ENCODE measurements around the gene ADSL.
"Not testable (repeated sequence)": the region's sequence is repeated elsewhere in the genome, so short reads cannot be mapped to it uniquely, and the experiment has no call there.

The ADSL gene

DNA sequence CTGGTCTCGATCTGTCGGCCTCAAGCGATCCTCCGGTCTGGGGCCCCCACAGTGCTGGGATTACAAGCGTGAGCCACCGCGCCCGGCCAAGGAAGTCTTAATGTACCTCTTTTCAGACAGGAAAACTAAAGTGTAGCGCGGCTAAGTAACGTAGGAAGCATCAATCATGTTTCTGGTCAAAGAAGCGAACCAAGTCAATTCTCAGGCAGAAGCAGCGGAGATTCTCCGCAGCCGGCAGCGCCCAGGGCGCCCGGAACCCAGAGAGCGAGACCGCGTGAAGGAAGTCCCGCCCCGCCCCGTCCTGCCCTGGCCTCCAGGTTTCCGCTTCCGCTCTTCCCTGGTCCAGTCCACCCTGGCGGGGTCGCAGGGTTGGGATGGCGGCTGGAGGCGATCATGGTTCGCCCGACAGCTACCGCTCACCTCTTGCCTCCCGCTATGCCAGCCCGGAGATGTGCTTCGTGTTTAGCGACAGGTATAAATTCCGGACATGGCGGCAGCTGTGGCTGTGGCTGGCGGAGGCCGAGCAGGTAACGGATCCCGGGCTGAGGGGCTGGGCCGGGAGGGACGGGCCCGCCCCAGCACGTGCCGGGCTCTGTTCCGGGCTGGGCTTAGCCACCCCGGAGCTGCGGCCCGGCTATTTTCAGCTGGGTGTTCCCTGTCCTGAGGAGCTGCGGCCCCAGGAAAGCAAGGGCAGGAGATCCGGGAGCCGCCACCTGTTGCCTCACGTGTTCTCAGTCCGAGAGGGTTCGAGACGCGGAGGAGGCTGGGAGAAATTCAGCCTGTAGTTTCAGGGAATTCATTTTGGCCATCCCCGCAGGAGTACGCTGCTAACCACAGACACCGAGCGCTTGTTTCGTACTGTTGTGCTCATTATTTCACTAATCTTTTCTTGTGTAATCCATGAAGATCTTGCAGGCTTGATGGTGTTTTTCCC is at the start of gene ADSL:
Gene ADSL (plus strand): TSS at position 316 of the 934 bp plus-strand sequence. CDS start 59 bp downstream, at position 375.
- DNase-seq (ENCODE audit: low spot score): peak; percentile 76

DNA sequence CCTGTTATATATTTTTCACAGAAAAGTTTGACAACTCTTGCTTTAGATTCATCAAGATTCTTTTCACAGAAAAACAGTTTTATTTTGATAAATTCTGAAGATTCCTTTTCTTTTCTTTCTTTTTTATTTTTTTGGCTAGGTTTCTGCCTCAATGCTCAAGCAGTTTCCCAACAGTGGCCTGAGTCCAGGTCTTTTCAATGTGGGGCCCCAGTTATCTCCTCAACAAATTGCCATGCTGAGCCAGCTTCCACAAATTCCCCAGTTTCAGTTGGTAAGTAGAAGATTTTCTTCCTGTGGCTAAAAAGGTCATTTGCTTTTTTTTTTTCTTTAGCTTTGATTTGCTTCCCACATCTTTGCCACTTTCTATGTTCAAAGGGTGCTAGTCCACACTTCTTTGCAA is 46.0 kb upstream of the ADSL start:
- no peak for DNase-seq (ENCODE audit: low spot score)

GRCh38 chr22:40300884-40301672 is 45.2 kb upstream of the ADSL start:
- no peak for DNase-seq (ENCODE audit: low spot score)

DNA sequence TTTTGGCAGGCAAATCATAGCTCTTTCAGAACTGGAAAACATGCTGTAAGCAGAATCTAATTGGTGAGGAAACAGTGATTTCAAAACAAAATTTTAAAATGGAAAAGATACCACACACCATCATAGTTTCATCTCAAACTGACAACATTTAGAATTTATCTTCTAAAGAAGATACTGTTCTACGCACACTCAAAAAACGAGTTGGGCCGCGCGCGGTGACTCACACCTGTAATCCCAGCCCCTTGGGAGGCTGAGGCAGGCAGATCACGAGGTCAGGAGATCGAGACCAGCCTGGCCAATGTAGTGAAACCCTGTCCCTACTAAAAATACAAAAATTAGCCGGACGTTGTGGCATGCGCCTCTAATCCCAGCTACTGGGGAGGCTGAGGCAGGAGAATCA is 44.2 kb upstream of the ADSL start:
- no peak for DNase-seq (ENCODE audit: low spot score)

- no peak for DNase-seq (ENCODE audit: low spot score)
Measured at GRCh38 chr22:40305625-40306024, 40.7 kb upstream of the ADSL start.

DNA sequence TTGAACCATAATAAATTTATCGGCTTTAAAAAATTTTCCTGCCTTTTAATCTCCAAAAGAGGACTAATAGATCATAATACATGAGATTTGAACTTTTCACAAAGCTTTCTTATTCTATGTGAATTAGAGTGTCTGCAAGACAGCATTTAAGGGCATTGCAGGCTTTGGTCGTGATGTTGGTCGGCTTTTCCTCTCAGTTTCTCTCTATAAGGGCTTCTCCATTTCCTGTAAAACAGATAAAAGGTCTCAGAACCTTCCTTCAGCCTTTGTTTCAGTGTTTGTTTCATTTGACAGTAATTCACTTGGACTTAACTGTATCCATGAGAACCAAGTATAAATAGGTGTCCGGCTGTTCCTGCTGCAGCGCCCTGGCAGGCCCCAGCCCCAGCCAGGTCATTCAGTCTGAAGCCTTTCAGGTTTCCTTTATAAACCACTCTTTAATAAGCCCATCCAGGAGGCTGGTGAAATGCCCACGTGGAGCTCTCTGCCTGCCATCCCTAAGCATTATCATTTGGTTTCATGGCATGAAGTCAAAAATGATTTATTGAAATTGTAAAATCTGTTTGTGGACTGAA is 37.2 kb upstream of the ADSL start:
- DNase-seq (ENCODE audit: low spot score): no peak

GRCh38 chr22:40309631-40310030 is 36.7 kb upstream of the ADSL start:
- DNase-seq (ENCODE audit: low spot score): no peak

GRCh38 chr22:40310081-40310767 is 36.1 kb upstream of the ADSL start:
- DNase-seq (ENCODE audit: low spot score): no peak

GRCh38 chr22:40310768-40311120 is 35.6 kb upstream of the ADSL start:
- DNase-seq (ENCODE audit: low spot score): no peak

DNA sequence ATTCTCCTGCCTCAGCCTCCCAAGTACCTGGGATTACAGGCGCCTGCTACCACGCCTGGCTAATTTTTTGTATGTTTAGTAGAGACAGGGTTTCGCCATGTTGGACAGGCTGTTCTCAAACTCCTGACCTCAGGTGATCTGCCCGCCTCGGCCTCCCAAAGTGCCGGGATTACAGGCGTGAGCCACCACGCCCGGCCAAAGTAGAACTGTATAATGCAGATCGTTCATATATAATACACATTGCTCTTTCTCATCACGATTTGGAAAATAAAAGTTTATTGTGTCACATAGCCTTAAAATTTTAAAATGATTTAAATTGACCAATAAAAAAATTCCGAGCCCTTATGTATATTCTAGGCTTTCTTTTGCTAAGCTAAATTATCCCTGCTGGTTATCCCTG is 34.7 kb upstream of the ADSL start:
- not testable (repeated sequence) for DNase-seq (ENCODE audit: low spot score)

DNA sequence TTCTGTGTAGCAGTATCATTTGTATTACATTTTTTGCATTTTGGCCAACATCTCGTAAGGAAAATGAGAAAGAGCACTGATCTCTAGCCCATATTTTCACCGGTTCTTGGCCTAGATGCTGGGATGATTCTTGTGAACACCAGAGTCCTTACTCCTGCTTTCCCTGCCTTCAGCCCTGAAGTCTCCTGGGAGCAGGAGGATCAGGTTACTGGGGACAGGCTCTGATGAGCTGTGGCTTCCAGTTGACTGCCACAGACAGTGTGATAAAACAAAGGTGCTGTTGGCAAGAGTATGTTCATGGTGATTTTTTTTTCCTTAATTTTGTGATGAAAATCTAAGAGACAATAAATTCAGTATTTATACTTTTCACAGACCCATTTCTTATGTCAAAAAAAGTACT is 34.2 kb upstream of the ADSL start:
- no peak for DNase-seq (ENCODE audit: low spot score)

- no peak for DNase-seq (ENCODE audit: low spot score)
Measured at GRCh38 chr22:40313007-40313406, 33.3 kb upstream of the ADSL start.

DNA sequence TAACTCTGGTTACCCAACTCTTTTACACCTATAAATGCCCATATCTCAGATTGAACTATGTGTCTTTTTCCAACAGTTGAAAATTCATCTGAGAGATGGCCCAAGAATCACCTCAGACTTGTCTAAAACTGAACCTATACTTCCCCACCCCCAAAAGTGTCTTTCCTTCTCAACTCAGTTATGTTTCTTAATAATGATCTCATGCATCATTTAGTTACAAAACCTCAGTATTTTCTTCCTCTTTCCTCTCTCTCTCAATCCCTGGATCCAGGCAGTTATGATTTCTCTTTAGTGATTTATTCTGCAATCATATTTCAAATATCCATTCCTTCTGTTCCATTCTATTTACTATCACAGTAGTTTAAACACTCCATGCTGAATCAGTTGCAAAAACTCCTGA is 32.3 kb upstream of the ADSL start:
- DNase-seq (ENCODE audit: low spot score): no peak

DNA sequence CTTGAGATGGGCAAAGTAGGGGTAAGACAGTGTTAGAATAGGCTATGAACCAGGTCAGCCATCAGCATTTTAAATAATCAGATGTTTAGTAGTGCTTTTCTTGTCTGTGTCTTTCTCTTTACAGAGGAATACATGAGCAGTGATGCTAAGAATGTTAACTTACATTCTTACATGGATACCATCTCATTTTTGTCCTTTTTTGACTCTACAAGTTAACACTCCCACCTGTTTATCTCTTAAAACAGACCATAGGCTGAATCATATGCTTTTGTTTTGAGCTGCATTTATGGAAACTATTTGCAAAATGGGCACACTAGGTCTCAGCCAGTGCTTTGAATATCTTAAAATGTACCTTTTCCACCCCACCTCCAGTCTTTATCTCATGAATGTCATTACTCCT is 25.6 kb upstream of the ADSL start:
- no peak for DNase-seq (ENCODE audit: low spot score)

DNA sequence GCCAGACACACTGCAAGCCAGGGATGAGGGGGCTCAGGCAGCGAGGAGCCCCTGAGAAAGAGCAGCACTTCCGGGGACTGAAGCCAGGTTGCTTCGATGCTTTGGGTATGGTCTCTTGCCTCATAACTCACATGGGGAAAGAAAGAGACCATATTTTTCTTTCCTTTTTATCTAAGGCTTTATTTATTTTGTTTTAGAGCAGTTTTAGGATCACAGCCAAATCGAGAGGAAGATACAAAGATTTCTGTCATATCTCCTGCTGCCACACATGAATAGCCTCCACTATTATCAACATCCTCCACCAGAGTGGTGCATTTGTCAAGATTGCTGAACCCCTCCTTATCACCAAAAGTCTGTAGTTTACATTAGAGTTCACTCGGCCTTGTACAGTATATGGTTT is 24.3 kb upstream of the ADSL start:
- peak; percentile 62 for DNase-seq (ENCODE audit: low spot score)

DNA sequence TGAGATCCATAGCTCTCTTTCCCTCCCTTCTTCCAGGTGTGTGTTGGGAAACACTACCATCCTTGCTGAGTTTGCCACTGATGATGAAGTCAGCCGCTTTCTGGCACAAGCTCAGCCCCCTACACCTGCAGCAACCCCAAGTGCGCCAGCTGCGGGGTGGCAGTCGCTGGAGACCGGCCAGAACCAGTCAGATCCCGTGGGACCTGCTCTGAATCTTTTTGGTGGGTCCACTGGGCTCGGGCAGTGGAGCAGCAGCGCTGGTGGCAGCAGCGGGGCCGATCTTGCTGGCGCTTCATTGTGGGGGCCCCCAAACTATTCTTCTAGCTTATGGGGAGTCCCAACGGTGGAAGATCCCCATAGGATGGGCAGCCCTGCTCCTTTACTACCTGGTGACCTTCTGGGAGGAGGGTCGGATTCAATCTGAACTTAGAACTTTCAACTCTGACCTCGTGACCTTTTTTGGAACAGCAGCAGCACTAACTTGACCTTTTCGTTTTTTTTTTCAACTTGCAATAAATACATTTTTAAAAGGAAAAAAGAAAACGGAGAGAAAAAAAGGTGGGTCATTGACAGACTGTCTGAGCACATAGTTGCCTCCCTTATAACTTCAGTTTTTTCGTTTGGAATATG is 23.4 kb upstream of the ADSL start:
- DNase-seq (ENCODE audit: low spot score): no peak

DNA sequence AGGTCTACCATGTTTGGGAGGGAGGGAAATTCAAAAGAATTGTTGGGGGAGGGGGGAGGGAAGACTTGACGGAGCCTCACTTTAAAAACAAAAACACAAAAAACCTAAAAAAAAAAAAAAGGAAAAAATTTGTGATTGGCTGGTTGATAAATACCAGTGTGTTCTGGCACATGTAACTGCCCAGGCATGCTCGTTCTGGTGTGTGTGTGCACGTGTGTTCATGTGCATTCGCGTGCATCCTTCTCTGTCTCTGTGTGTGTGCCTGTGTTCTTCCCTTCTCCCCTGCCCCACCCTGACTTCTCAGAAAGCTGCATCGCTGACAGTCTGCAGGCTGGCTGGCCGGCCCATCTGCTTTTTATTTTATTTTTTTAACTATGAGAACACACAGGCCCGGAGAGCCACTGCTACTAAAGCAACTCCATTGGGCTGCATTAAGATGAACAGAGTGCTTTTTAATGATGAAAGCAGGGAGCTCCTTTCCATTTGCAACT is 22.6 kb upstream of the ADSL start:
- no peak for DNase-seq (ENCODE audit: low spot score)

DNA sequence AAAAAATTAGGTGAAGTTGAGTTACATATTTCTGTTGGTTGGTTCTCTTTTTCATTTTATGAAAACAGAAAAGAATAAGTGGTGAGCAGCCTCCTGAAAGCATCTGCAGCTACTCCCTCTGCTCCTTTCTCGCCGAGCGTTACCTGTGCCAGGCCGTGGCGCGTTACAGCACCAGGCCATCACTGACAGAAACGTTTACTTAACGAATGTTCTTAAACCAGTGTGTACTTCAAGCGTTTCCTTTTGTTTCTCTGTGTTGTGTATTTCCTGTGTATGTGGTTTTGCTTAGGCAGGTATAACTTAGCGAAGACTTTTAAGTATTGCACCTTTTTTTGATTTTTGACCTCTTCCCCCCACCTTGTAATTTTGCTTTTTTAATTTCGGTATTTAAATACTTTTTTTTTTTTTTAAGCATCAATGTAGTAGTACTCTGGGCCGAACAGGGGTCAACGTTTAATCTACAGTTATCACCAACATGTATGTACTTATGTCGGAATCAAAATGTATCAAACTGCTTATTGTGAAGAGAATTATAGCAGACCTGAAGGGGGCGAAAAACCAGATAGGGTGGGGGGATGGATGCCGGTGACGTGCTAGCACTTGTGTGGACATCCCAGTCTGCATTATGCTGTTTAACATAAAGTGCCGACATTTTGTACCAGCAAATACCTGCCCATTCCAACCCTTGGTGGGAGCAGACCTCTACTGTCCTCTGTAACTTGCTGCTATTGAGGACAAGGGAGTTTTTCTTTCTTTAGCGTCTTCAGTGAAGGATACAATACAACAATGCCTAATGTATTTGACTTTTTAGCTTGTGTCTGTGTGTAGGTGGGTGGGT is 21.6 kb upstream of the ADSL start:
- no peak for DNase-seq (ENCODE audit: low spot score)

DNA sequence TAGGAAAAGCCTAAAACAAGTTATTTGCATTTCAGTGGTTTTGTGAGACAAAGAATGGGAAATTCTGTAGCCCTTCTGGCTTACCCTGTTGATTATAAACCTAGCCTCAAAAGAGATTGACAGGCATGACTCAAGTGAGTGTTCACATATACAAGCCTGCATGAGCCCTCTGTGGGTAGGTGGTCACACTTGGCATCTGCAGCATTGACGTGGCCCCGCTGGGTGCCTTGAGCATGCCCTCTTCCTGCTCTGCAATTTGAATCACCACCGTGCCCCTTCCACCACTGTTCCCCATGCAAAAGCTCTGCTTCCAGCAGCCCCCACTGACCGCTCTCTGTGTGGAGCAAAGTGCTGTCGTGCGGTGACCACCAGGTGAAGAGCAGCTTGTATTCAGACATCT is 21.0 kb upstream of the ADSL start:
- DNase-seq (ENCODE audit: low spot score): no peak

GRCh38 chr22:40326905-40327735 is 19.2 kb upstream of the ADSL start:
- no peak for DNase-seq (ENCODE audit: low spot score)
